HG03432 (cell line): ENCODE measurements around the gene CEBPE.

Source experiments
- ATAC-seq: cut with Tn5 transposase; IDR thresholded peaks from one replicate; pipeline ENCODE4 v1.9.1; 2021; ENCODE audit warnings: mild to moderate bottlenecking, moderate library complexity; ENCODE audit not compliant: unreplicated experiment

The CEBPE gene

DNA sequence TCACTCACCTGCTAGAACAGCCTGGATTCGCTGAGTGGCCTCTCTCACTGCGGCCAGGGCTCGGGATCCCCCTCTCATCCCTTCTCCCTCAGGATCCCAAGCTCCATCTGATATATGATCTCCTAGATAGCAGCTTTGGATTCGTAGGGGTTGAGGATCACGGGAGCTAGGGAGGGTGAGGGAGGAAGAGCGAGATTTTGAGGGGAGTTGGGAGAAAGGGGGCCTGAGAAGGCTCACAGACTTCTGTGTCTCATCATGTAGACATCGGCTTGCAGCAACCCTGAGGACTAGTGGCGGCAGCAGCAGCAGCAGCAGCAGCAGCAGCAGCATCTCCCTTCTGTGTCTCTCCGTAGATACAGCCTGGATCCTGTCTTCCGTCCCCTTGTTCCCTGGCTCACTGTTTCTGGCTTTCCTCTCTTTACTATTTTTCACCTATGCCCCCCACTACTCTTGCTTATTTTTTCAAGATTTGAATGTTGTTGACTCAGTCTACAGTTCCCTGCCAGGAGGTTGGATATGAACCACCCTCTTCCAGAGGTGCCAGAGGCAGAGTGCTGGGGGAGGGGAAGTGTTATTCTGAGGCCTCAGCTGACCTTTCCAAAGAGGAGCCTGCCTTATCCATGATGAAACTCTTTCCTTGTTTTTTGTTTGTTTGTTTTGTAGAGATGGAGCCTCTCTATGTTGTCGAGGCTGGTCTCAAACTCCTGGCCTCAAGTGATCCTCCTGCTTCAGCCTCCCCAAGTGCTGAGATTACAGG lies 14.3 kb downstream of the CEBPE start, which contains the start of gene CIROP:
CIROP (minus strand) TSS at position 399 of the 757 bp plus-strand sequence; CDS start at position 330, 69 bp downstream.
- ATAC-seq = no peak

DNA sequence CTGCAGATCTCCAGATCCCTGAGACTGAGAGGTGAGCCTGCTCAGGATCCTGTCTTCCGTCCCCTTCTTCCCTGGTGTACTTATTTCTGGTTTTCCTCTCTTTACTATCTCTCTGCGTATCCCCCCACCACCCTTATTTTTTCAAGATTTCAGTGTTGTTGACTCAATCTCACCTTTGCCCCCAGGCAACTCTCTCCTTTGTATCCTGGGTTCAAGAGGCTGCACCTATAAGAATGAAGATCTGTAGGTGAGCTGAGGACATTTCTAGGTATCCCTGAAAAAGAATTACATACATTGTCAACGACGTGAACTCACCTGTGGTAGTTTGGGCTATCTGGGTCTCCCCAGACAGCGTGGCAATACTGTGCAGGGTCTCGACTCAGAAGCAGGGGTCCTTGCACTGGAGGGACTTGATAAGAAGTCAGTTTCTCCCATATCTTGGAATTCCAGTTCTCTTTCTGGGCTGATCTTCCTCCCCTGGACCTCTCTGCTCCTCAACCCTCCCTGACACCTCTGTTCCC lies 14.9 kb downstream of the CEBPE start:
- ATAC-seq = no peak

DNA sequence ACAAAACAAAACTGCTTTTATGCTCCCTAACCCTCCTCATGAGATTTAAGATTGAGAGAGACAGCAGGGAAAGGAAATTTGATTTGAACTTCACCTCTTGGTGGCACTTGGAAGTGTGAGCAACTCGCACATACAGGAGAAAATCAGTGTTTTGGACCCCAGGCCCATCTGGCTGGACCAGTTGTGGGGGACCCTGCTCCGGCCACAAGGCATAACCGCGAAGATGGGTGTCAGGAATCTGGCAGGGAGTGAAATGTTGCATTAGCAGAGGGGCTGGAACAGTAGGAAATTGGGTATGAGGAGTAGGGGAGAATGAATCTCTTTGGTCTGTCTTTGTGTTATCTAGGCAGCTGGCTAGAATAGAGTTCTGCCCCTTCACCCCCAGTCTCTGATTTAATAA lies 15.5 kb downstream of the CEBPE start:
- ATAC-seq = no peak

DNA sequence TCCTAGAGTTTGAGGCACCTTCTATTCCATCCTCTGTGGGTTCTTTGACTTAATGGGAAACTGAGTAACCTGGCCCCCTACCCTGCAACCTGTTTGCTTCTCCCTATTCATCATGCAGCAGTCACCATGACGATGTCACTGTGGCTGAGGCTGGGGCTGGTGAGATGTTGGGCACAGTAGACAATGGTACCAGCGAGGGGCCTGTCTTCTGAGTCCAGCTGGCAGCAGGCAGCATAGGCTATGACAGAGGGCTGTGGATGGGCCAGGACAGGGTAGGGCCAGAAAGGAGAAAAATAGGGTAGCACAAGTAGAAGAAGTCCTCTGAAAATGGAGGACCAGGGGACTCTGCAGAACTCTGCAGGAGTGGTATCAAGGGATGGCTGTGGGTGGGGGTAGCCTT lies 16.3 kb downstream of the CEBPE start:
- no peak for ATAC-seq

DNA sequence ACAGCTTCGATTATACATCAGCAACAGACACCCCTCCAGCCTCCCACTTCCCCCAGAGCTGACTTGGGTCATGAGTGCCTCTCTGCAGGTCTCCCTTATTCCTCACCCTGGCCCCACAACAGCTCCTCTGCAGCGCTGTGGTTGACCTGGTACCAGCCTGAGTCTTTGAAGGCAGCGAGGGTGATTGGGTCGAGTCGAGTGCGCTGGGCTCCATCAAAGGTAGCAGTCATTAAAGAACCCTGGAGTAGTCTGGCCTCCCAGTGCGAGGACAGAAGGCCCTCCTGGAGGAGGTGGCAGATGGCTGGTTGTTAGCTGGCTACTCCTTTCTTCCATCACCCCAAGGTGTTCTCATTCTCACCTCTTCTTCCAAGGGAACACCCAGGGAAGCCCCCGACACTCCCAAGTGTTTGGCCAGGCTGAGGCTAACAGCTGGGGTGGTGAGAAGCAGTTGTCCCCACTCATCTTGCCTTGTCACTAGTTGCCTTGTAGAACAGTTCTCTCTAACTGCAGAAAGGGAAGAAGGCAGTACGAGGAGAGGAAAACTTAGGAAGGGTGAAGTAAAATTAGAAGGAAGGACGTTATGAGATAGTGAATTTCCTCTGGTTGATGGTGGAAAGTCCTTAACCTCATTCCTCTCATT lies 16.9 kb downstream of the CEBPE start:
- no peak for ATAC-seq

DNA sequence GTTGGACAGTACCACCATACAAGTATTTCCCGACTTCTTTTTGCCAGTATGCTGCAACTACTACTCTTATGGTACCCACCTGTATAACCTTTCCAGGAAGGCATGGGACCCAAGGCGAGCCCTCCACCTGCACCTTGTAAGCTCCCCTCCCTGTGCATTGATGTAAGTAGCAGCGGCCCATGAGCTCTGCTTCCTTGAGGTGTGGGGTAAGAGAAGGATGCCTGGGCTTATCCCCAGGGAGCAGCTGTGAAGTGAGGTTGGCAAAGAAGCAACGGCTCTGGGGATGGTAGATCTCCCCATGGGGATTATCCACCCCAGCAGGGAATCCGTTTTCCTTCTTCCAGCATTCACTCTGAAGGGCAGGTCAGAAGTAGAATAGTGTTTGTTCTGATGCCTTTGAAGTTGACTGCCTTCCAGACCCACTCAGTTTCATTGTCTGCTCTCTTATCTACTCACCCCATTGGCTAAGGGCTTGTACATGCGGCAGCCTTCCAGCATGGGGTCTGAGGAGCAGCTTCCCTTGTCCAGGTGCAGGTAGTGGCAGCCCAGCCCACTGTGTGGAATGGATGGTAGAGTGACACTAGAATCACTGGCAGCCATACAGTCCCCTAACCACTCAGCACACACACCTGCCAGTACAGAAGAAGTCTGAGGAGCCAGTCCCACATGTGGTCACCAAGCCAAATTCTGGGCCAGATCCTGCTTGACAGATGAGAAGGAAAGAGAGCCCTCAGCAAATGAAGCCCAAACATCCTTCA lies 17.7 kb downstream of the CEBPE start:
- no peak for ATAC-seq

DNA sequence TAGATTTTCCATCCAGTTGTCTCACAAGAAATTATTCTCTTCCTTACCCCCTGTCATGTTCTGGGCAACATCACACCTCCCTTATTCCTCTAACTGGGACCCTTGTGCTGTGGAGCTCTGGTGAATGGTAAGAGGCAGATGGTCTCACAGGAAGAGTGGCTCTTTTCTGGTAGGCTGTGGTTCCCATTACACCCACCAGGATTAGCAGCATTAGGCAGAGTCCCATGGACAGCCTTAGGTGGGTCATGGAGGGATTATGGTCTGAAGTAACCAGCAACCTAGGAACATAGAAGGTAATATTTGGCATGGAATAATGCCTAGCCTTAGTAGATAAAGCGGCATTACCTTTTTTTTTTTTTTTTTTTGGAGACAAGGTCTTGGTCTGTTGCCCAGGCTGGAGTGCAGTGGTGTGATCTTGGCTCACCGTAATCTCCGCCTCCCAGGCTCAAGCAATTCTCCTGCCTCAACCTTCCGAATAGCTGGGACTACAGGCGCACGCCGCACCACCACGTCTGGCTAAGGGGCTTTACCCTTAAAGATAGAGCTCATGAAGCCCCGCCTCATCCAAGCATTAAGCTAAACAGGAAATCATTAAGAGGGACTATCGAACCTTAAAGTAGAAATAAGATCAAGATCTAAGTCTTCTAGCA lies 19.7 kb downstream of the CEBPE start:
- ATAC-seq = no peak

DNA sequence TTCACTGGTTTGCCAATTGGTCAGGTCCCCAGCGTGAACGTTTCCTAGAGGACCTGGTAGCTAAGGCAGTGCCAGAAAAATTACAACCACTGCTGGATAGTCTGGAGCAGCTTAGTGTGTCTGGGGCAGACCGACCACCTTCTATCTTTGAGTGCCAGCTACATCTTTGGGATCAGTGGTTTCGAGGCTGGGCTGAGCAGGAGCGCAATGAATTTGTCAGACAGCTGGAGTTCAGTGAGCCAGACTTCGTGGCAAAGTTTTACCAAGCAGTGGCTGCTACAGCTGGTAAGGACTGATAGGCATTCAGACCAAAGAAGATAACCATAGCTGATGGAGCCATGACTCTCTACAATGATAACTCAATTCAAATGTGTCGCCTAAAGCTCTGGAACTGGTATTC lies 21.3 kb downstream of the CEBPE start:
- ATAC-seq = no peak

DNA sequence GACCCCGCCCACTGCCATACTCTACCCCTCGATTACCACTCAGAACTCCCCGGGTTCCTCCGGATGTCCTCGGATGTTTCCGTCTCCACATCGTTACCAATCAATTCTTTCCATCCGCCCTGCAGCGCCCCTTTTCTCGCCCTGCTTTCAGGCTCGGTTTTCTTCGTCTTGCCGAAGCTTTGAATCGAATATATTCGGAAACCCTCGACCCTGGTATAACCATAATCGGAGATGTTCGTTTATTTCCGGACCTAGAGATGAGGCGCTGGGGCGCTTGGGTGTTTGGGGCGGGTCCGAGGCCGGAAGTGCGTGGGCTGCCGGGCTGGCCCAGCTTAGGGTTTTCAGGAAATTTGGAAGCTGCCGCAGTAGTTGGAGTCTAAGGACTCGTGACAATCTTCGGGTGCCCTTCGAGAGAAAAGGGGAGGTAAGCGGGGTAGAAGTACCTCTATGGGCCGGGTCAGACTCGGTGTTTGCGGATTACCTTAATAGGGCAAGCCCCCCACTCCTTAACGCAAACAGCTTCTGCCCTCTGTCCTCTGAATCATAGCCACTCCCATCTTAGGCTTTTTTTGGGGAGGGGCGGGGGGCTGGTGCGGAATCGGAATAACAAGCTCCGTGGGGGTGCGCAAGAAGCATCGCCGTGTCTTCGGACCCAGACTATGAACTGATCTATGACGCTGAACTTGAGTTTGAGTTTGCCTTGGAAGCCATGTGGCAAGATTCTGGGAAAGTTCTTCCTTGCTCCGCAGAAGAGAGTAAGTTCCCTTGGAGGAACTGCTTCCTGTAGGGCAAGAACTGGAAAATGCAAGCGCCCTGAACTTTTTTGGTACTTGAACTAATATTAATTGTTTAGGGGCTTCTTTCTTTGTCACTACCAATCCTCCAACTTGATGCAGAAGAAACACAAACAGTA lies 23.6 kb downstream of the CEBPE start, which contains the start of gene C14orf119:
C14orf119 (plus strand) TSS at position 310 of the 913 bp plus-strand sequence. CDS start 2,154 bp downstream, outside the sequence.
- ATAC-seq = peak; percentile 91

DNA sequence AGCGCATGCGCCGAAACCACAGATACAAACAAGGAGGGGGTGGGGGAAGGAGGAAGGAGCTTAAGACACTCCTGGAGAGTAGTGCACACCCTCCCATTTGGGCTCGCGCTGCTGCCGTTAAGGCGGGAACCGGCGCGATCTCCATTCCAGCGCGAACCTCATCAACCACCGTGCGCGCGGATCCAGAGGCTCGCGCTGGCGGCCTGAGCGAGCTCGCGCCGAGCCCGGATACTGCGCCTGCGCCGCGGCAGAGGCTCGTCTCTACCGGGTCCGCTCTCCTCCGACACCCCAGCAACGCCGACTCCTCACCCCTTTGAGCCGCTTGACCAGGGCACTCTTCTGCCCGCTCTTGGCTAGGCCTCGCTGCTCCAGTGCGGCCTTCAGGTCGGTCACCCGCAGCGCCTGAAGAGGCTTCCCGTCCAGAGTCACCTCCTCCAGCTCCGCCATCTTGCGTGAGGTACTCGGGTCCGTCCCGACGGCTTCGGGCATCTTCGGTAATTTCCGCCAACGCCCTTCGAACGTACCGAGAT lies 24.3 kb downstream of the CEBPE start, which contains the start of gene ACIN1:
ACIN1 (minus strand) TSS at position 471 of the 530 bp plus-strand sequence; CDS start at position 447, 24 bp downstream.
- ATAC-seq = peak; percentile 42

DNA sequence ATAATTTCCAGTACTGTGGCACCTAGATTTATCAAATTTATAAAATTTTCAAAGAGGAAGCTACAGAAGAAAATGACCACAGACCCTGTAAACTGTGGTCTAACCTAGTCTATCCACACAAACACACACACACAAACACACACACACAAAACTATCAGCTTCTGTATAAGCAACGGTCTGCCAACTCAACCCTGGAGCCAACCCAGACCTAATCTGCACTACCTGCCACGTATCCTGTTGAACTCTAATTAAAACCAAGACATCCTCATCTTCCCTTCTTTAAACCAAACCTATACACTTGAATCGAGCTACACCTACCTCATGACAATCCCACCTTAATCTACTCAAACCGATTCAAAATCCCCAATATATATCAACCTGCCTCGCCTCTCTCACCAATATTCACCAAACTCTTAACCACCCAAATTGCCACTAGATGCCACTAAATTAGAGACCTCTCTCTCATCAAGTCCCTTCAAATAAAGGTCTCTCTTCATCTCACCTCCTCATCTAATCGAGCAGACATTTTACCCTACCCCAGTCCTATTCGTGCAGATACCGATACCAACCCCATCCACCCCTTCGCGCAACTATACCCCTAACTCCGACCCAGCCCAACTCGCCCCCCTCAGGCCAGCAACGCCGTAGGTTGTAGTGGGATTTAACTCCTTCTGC lies 24.9 kb downstream of the CEBPE start:
- no peak for ATAC-seq

DNA sequence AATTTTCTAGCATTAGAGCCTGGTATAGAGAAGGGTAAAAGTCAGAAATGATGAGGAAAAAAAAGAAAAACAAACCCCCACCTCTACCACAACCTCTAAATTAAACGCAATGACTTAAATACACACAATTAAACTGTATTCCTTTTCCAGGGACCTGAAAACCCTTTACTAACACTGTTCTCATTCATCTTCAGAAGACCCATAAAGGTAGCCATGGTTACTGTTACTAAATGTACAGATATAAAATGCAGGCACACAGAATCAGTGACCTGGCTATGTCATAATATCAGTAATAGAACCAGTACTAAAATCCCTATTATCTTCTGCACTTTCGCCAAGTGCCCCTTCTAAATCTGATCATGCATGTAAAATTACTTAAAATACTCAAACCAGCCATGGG lies 25.5 kb downstream of the CEBPE start:
- no peak for ATAC-seq

DNA sequence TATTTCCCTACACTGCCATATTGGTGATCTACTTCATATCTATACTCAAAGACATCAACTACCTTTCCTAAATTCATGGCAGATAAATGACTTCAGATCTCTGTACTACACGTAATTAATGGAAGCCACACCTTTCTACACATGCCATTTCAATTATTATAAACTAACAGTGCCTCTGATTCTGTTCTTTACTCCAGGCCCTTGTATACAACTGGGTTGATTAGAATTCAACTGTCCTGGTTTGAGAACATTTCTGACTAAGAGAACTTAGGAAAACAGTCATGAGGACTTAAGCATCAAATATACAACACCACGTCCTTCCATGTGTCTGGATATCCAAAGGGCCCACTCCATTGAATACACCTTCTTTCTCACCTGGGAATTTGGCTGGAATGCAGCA lies 26.0 kb downstream of the CEBPE start:
- ATAC-seq = no peak

DNA sequence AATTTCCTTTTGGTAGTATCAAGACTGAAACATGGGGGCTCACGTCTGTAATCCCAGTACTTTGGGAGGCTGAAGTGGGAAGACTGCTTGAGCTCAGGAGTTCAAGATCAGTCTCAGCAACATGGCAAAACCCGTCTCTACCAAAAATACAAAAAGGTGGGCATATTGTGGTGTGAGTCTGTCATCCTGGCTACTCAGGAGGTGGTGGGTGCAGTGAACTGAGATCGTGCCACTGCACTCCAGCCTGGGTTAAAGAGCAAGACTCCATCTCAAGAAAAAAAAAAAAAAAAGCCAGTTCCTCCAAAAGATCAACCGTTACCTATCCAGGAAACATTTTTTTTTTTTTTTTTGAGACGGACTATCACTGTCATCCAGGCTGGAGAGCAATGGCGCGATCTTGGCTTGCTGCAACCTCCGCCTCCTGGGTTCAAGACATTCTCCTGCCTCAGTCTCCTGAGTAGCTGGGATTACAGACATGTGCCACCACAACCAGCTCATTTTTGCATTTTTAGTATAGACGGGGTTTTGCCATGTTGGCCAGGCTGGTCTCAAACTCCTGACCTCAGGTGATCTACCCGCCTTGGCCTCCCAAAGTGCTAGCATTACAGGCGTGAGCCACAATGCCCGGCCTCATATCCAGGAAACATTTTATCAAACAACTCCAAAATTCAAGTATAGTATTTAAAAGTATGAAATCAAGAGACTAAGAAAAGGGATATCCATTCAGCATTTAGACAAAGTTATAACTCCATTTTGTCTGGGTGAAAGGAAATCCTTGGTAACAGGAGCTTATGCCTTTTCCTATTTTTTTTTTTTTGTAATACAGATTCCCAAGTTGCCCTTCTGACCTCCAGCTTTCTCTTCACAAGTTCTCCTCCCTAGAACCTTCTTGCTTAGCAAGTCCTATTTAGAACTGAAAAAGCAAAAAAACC lies 27.5 kb downstream of the CEBPE start:
- ATAC-seq = no peak

DNA sequence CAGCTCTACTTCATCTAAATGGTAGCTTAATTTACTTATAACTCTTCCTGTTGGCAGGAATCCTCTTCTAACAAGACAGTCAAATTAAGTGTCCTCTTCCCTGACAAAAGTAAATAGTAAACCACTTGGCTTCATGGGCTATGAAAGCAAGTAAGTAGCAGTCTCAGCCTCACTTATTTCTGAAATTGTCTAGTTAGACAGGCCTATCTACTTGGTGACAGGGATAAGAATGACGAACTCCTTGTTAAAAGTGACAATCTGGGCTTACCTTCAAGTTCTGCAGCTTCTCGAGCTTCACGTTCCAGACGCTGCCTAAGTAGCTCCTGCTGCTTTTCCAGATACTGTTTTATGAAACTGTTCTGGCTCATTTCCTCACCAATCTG lies 28.8 kb downstream of the CEBPE start:
- no peak for ATAC-seq

DNA sequence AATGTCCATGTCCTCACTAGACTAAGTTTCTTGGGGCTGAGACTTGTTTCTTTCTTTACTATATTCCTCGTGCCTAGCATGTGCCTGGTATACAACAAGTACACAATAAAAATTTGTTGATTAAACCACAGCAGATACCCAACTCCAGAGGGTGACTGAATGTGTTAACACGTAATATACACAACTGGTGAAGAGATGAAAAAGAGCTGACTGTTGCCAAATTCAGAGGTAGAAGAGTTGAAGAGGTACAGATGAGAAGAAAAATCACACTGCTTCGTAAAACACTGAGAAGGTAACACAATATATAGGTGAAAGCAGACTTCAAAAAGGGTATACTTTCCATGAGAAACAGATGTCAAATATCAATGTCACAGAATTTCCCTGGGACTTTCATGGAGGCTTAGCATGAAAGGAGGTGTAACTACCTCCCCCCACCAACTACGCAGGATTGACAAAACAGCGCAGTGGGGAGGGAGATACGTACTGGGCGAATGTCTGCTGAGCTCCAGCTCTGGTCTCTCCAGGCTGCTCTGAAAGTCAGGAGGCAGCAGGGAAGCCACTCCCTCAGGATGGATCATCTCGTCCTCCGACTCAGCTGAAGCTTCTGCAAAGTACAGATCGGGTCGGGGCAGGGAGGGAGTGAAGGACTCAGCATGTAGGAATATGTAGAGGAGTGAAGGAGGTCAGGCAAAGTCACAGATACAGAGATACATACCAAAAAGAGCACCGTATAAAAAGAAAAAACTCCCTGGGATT lies 29.4 kb downstream of the CEBPE start:
- no peak for ATAC-seq

DNA sequence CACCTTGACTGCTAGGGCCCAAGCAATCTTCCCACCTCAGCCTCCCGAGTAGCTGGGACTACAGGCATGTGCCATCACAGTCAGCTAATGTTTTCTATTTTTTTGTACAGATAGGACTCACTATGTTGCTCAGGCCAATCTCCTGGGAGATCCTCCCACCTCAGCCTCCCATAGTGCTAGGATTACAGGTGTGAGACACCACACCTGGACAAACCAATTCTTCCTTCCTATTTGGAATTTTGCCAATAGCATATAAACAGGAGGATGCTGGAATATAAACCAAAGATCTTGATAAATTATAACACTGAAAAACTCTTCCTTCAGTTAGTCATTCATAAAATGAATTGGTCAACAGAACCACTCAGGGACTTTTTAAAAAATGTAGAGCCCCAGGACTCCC lies 32.5 kb downstream of the CEBPE start:
- ATAC-seq = no peak
